Thyroid gland (tissue), 4 donors: ENCODE data around the gene C5orf24.
"Not testable (repeated sequence)": the region's sequence is repeated elsewhere in the genome, so short reads cannot be mapped to it uniquely, and the experiment has no call there.

ENCODE experiments used
- POLR2A ChIP-seq, 2 donors: fragments of 450-650 bp; IDR thresholded peaks; one replicate each; pipeline ENCODE4 v1.6.1; 2017; ENCODE audit warnings: antibody characterized with exemption in 2 of 2, mild to moderate bottlenecking in 2 of 2, moderate library complexity in 1 of 2
- TF ChIP-seq, protein P1 (sequence below), 6 experiments: fragments of 200-600 bp in 3 of 6; fragments of 450-650 bp in 3 of 6; sonication (generic) in 3 of 6; IDR thresholded peaks; one replicate each; pipeline ENCODE4 v1.5.1; 2016 to 2019; ENCODE audit warnings: antibody characterized with exemption in 6 of 6, mild to moderate bottlenecking in 2 of 6, inconsistent platforms in 1 of 6, moderate library complexity in 1 of 6

DNA sequence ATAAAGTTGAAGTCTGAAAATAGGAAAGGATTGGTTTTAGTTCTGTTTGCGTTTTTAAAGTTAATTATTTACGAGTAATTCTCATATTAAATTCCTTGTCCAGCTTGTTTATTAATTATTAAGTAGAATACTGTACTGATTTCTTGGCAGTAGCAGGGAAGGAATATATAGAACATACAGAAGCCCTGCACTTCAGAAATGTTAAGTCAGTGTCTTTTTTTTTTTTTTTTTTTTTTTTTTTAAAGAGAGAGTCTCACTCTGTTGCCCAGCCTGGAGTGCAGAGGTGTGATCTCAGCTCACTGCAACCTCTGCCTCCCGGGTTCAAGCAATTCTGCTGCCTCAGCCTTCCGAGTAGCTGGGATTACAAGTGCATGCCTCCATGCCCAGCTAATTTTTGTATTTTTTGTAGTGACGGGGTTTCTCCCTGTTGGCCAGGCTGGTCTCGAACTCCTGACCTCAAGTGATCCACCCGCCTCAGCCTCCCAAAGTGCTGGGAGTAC lies 3.7 kb downstream of the C5orf24 start:
- TF ChIP-seq, protein P1, sequence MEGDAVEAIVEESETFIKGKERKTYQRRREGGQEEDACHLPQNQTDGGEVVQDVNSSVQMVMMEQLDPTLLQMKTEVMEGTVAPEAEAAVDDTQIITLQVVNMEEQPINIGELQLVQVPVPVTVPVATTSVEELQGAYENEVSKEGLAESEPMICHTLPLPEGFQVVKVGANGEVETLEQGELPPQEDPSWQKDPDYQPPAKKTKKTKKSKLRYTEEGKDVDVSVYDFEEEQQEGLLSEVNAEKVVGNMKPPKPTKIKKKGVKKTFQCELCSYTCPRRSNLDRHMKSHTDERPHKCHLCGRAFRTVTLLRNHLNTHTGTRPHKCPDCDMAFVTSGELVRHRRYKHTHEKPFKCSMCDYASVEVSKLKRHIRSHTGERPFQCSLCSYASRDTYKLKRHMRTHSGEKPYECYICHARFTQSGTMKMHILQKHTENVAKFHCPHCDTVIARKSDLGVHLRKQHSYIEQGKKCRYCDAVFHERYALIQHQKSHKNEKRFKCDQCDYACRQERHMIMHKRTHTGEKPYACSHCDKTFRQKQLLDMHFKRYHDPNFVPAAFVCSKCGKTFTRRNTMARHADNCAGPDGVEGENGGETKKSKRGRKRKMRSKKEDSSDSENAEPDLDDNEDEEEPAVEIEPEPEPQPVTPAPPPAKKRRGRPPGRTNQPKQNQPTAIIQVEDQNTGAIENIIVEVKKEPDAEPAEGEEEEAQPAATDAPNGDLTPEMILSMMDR (IDR thresholded peaks at IDR 0.05): not testable (repeated sequence)
- TF ChIP-seq POLR2A (IDR thresholded peaks at IDR 0.05): not testable (repeated sequence)
